Activated naive CD8-positive, alpha-beta T cell treated with anti-CD3 and anti-CD28 coated beads, Interleukin-2, amount 50 U/mL, for 16 hours (primary cell): ENCODE data around the gene IFNAR1.
"Not testable (repeated sequence)": the region's sequence is repeated elsewhere in the genome, so short reads cannot be mapped to it uniquely, and the experiment has no call there.

ENCODE experiments used
- DNase-seq: peaks from one replicate; pipeline ENCODE4 v3.0.0-alpha.2; 2020; ENCODE audit warnings: low read depth, low spot score

IFNAR1 gene

GRCh38 chr21:33345751-33346238 is 21.0 kb downstream of the IFNAR1 start:
- no peak for DNase-seq

DNA sequence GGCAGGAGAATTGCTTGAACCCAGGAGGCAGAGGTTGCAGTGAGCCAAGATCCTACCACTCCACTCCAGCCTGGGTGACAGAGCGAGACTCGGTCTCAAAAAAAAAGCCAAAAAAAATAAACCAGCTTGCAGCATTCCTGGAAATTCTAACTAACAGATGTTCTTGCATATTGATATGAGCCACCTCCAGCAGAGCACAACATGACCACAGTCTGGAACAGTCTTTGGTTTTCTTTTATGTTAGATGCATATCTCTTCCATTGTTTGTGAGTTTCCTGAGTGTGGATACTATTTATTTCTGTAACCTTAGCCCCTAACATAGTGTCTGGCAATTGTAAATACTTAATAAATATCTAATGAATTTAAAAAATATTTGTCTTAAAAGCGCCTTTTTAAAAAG is 23.9 kb downstream of the IFNAR1 start:
- DNase-seq = no peak

DNA sequence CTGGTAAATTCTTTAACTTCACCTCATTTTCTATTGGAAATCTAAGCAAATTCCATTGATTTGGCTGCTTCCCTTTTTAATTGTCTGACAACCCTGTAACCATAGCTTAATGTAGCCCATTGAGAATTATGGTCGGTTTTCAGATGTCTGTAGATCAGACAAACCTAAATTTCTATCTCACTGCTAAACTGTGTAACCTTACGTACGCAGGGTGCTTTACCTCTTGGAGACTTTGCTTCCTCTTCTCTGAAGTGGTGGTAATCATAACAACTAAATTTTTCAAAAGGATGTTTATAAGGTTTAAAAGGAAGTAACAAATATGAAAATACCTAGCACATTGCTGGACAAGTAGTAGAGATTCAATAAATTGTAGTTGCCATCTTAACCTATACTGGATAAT is 25.9 kb downstream of the IFNAR1 start:
- DNase-seq = no peak

DNA sequence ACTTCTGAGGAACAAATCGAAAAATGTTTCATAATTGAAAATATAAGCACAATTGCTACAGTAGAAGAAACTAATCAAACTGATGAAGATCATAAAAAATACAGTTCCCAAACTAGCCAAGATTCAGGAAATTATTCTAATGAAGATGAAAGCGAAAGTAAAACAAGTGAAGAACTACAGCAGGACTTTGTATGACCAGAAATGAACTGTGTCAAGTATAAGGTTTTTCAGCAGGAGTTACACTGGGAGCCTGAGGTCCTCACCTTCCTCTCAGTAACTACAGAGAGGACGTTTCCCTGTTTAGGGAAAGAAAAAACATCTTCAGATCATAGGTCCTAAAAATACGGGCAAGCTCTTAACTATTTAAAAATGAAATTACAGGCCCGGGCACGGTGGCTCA is 30.6 kb downstream of the IFNAR1 start:
- DNase-seq = no peak

GRCh38 chr21:33355996-33356395 is 31.2 kb downstream of the IFNAR1 start:
- DNase-seq = no peak

- DNase-seq = no peak
These were observed 32.4 kb downstream of the IFNAR1 start for GRCh38 chr21:33357177-33357576.

- DNase-seq = no peak
These were observed 34.7 kb downstream of the IFNAR1 start for GRCh38 chr21:33359446-33359845.

GRCh38 chr21:33360281-33360680 is 35.5 kb downstream of the IFNAR1 start:
- no peak for DNase-seq

- peak; percentile 76 for DNase-seq
These were observed 36.3 kb downstream of the IFNAR1 start for GRCh38 chr21:33360881-33361602.

DNA sequence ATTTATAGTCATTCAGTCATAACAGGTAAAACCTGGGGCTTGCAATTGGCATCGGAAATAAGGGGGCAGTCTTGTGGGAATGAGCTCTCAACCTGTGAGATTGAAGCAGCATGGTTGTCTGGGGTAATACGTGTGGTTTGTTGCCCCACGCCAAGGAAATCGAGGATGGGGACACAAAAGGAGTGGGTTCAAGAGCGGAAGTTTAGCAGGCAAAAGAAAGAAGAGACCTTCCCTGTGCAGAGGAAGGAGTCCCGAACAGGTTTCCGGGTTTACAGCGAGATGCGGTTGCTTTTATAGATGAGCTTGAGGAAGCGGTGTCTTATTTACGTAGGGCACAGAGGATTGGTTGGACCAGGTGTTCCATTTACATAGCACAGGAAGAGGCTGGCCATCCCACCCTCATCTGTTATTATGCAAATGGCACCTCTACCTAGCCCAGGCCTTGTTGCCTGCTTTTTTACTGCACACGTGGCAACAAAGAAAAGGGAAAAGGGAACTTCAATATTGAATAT is 37.3 kb downstream of the IFNAR1 start:
- no peak for DNase-seq

GRCh38 chr21:33363911-33364609 is 39.3 kb downstream of the IFNAR1 start:
- not testable (repeated sequence) for DNase-seq

DNA sequence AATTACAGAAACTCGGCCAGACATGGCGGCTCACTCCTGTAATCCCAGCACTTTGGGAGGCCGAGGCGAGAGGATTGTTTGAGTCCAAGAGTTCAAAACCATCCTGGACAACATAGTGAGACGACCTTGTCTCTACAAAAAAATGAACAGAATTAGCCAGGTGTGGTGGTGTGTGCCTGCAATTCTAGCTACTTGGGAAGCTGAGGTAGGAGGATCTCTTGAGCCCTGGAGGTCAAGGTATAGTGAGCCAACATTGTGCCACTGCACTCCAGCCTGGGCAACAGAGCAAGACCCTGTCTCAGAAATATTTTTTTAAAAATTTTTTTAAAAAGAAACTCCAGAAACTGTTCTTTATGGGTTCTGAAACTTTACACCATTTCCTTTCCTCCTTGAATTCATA is 40.1 kb downstream of the IFNAR1 start:
- DNase-seq = no peak

DNA sequence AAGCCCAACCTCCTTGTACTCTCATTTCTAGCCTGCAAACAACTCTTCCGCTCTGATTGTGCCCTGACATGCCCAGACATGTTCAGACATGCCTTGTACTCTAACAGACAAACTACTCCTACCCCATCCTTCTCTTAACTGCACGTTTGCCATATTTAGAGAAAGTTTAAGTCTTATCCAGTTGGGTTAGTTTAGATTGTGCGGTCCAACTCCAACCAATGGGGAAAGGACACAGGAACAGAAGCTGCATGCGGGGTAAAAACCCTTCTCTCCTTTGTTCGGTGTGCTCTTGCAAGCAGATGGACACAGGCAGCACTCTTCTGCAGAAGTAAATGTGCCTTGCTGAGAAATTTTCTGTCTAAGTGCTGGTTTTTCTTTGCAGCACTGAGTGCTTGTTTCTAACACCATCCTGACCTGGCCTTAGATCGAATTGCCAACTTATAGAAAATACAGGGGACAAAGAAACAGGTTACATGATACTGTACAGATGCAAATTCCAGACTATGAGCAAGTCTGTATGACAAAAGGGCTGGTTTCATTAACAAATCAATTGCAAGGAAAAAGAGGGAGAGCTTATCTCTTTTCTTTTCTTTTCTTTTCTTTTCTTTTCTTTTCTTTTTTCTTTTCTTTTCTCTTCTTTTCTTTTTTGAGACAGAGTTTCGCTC is 42.7 kb downstream of the IFNAR1 start:
- DNase-seq = no peak

DNA sequence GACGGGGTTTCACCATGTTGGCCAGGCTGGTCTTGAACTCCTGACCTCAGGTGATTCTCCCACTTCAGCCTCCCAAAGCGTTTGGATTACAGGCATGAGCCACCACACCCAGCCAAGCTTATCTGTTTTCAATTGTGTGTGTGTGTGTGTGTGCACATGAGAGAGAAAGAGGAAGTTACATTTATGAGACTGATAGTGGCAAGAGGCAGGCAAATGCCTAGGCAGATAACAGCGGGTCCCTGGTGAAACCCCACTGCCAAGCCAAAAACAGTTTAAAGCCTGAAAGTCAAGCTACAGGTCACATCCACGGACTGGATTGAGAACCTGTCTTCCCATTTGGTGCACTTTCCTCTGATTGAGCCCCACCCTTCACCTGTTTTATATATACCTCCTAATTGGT is 43.4 kb downstream of the IFNAR1 start:
- DNase-seq = no peak

- no peak for DNase-seq
These were observed 43.8 kb downstream of the IFNAR1 start for GRCh38 chr21:33368576-33368975.

DNA sequence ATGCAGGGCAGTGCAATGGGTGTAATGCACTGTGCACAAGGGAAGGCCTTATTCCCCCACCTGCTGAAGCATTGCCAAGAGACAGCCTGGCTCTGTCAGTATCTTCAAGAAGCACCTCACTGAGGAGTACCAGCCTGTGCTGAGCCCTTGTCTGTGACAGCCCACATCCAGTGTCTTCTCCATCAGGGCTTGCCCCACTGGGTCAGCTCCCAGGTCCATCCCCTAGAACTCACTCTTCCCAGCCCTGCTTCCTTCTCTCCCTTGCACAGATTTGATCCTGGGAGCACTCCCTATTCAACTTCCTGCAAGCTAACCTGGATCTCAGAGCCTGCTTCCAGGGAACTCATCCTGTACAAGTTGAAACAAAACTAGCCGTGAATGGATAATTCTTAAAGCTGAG is 44.8 kb downstream of the IFNAR1 start:
- no peak for DNase-seq

- DNase-seq = no peak
These were observed 45.5 kb downstream of the IFNAR1 start for GRCh38 chr21:33370305-33370704.

DNA sequence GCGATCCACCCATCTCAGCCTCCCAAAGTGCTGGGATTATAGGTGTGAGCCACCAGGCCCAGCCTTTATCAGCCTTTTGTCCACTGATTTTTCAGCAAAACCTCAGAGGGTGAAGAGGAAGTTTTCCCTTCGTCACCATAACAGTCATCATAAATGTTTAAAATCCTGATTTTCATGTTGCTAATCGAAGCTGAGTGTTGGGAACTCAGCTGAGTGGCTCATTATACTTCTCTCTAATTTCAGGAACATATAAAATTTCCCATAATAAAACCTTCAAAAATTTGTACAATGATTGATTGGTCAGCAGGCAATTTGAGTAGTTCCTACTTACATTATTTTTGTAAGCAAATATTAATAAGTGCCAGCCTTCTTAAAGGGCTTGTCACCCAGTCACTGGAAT is 46.6 kb downstream of the IFNAR1 start:
- DNase-seq = no peak

- no peak for DNase-seq
These were observed 47.8 kb downstream of the IFNAR1 start for GRCh38 chr21:33372582-33372981.

DNA sequence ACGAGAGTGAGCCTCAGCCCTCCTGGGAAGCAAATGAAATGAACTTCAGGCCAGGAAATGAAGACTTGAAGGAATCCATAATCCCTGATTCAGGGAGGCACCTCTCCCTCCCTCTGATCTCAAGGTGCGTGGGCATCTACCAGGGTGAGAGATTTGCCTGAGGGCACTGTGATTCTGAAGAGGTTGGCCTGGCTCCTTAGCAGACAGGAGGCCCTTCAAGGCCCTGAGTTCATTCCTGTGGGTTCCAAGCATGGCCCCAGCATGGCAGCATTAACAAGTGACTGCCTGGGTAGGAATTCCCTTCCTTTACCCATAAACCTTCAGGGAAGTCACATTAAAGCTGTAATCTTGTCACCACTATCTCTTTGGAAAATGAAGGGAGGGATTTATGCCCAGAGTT is 48.7 kb downstream of the IFNAR1 start:
- DNase-seq = no peak

DNA sequence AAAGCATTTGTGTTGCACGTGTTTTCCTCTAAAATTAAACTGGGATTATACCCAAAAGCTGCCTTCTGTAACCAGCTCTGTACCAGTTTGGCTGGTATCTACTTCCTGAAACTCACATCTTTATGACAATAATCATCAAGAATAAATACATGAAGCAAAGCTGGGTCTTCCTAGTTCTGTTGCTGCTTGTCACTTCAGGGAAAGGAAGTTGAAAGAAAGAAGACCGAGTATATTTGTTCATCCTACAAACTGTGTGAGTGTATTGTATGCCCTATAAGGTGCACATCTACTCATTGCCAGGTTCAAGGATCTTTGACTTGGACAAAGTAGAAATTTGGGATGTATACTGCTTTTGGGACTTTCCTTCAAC is 49.3 kb downstream of the IFNAR1 start:
- DNase-seq = no peak

- DNase-seq = no peak
These were observed 49.8 kb downstream of the IFNAR1 start for GRCh38 chr21:33374450-33375096.
